ENCODE data around the gene LIPC.

LIPC gene

GRCh38 chr15:58460872-58461271 is 29.1 kb downstream of the LIPC start:
- no peaks in the 10 kb centered on the region for H3K36me3 ChIP-seq (ENCODE audit: insufficient read depth, low read length)
- DNase-seq = no peak
- peaks cover 49% of the 10 kb centered on the region for H3K4me1 ChIP-seq (ENCODE audit: insufficient read depth, low read length)
- no peak overlapping the region for H3K4me3 ChIP-seq (ENCODE audit: low read depth in 1 of 2, low read length in 2 of 2)
- H4K20me1 ChIP-seq (ENCODE audit: insufficient read depth, low read length) = no peaks in the 10 kb centered on the region
- no peaks in the 10 kb centered on the region for H3K27me3 ChIP-seq (ENCODE audit: insufficient read depth, low read length, poor library complexity)
- no peak overlapping the region for H3K9ac ChIP-seq (ENCODE audit: low read depth, low read length)
- no peak overlapping the region for H2AFZ ChIP-seq (ENCODE audit: low read depth, low read length)
- TF ChIP-seq EZH2 (IDR thresholded peaks at IDR 0.05; ENCODE audit: borderline replicate concordance, low read depth, low read length, severe bottlenecking) (no peak), CTCF (IDR thresholded peaks at IDR 0.05; ENCODE audit: borderline replicate concordance, extremely low read depth, low read length, poor library complexity, severe bottlenecking) (no peak)
- no peaks in the 10 kb centered on the region for H3K79me2 ChIP-seq (ENCODE audit: insufficient read depth, low read length)
- no peak for ATAC-seq (ENCODE audit: insufficient read depth, low read depth)
- H3K27ac ChIP-seq (ENCODE audit: low read length) = no peak overlapping the region
- H3K9me3 ChIP-seq (ENCODE audit: insufficient read depth, low read length, severe bottlenecking) = no peaks in the 10 kb centered on the region
- no peak overlapping the region for H3K4me2 ChIP-seq (ENCODE audit: insufficient read depth, low read length)

DNA sequence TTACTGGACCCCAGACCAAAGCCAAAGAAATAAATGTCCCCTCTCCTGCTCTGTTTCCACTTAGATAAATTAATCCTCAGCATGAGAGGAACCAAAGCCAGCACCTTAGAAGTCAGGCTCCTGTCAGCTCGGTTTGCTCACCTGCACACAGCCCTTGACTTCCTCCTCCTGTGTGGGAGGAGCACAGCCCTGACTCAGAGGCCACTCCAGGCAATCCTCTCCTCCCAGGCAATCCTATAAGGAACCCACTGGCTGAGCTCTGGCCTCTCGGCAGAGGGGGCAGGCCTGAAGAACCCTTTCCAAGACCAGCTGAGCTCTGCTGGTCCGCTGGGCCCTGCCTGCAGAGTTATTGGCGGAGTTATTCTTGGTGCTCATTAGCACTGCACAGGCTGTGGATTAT is 30.8 kb downstream of the LIPC start:
- no peak overlapping the region for H2AFZ ChIP-seq (ENCODE audit: low read depth, low read length)
- no peak overlapping the region for H3K9ac ChIP-seq (ENCODE audit: low read depth, low read length)
- TF ChIP-seq CTCF (IDR thresholded peaks at IDR 0.05; ENCODE audit: borderline replicate concordance, extremely low read depth, low read length, poor library complexity, severe bottlenecking) (no peak), EZH2 (IDR thresholded peaks at IDR 0.05; ENCODE audit: borderline replicate concordance, low read depth, low read length, severe bottlenecking) (no peak)
- no peaks in the 10 kb centered on the region for H3K9me3 ChIP-seq (ENCODE audit: insufficient read depth, low read length, severe bottlenecking)
- H3K27ac ChIP-seq (ENCODE audit: low read length) = peak overlapping the region; percentile 63; the same call in 1 of the 2 replicates
- peaks cover 49% of the 10 kb centered on the region for H3K4me1 ChIP-seq (ENCODE audit: insufficient read depth, low read length)
- H3K4me2 ChIP-seq (ENCODE audit: insufficient read depth, low read length) = no peak overlapping the region
- ATAC-seq (ENCODE audit: insufficient read depth, low read depth) (no peak), DNase-seq (no peak)
- no peak overlapping the region for H3K4me3 ChIP-seq (ENCODE audit: low read depth in 1 of 2, low read length in 2 of 2)
- H4K20me1 ChIP-seq (ENCODE audit: insufficient read depth, low read length) = no peaks in the 10 kb centered on the region
- H3K36me3 ChIP-seq (ENCODE audit: insufficient read depth, low read length) = no peaks in the 10 kb centered on the region
- no peaks in the 10 kb centered on the region for H3K27me3 ChIP-seq (ENCODE audit: insufficient read depth, low read length, poor library complexity)
- no peaks in the 10 kb centered on the region for H3K79me2 ChIP-seq (ENCODE audit: insufficient read depth, low read length)

GRCh38 chr15:58462973-58463663 is 31.3 kb downstream of the LIPC start:
- H3K9ac ChIP-seq (ENCODE audit: low read depth, low read length) = no peak overlapping the region
- H2AFZ ChIP-seq (ENCODE audit: low read depth, low read length) = no peak overlapping the region
- no peaks in the 10 kb centered on the region for H4K20me1 ChIP-seq (ENCODE audit: insufficient read depth, low read length)
- no peaks in the 10 kb centered on the region for H3K36me3 ChIP-seq (ENCODE audit: insufficient read depth, low read length)
- no peaks in the 10 kb centered on the region for H3K27me3 ChIP-seq (ENCODE audit: insufficient read depth, low read length, poor library complexity)
- no peak overlapping the region for H3K4me3 ChIP-seq (ENCODE audit: low read depth in 1 of 2, low read length in 2 of 2)
- no peaks in the 10 kb centered on the region for H3K79me2 ChIP-seq (ENCODE audit: insufficient read depth, low read length)
- DNase-seq (no peak), ATAC-seq (ENCODE audit: insufficient read depth, low read depth) (peak; percentile 39; the same call in 2 of the 3 replicates)
- peaks cover 48% of the 10 kb centered on the region for H3K4me1 ChIP-seq (ENCODE audit: insufficient read depth, low read length)
- 0 out of 2 replicates have a peak overlapping the region, but pooled peaks have one; percentile 2 for H3K4me2 ChIP-seq (ENCODE audit: insufficient read depth, low read length)
- no peak for TF ChIP-seq CTCF (IDR thresholded peaks at IDR 0.05; ENCODE audit: borderline replicate concordance, extremely low read depth, low read length, poor library complexity, severe bottlenecking)
- no peaks in the 10 kb centered on the region for H3K9me3 ChIP-seq (ENCODE audit: insufficient read depth, low read length, severe bottlenecking)
- H3K27ac ChIP-seq (ENCODE audit: low read length) = peak overlapping the region; percentile 63

Measured in DND-41 (cell line).